Astrocyte (in vitro differentiated cells and primary cell): ENCODE data around the gene ATXN7L3.

ENCODE experiments used
- EZH2 ChIP-seq: IDR thresholded peaks from 2 replicates; pipeline ENCODE4 v1.6.1; 2012; ENCODE audit warnings: mild to moderate bottlenecking, low read length, inconsistent platforms; ENCODE audit not compliant: insufficient read depth
- TF ChIP-seq, protein P1 (sequence below): IDR thresholded peaks from 2 replicates; pipeline ENCODE4 v1.5.1; 2011; ENCODE audit warnings: low read depth, mild to moderate bottlenecking, inconsistent platforms, low read length, moderate library complexity; ENCODE audit not compliant: insufficient read depth

DNA sequence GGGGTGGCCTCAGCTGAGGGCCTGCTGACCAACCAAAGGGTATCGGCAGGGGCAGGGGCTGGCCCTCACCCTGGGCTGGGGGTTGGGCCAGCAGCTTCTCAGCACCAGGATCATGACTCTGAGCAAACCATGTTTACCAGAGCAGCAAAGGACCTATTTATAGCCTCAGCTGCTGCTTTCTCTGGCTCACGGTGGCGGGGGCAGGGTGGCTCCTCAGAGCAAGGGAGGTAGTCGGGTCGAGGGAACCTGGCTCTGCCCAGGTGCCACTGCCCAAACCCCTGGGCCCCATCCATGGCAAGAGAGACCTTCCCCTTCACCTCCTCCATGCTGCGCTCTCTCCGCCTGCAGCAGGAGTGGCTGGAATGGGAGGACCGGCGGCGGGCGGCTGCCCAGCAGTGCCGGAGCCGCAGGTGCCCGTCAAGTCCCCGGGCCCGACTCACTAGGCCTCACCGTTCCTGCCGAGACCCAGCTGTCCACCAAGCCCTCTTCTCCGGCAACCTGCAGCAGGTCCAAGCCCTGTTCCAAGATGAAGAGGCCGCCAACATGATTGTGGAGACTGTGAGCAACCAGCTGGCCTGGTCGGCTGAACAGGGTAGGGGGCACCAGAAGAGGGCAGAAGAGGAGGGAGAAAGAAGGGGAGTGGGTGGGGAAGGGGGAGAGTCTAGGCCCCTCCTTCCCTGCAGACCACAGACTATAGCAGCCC lies 29.0 kb downstream of the ATXN7L3 start, which contains the start of gene ASB16:
- TF ChIP-seq, protein P1, sequence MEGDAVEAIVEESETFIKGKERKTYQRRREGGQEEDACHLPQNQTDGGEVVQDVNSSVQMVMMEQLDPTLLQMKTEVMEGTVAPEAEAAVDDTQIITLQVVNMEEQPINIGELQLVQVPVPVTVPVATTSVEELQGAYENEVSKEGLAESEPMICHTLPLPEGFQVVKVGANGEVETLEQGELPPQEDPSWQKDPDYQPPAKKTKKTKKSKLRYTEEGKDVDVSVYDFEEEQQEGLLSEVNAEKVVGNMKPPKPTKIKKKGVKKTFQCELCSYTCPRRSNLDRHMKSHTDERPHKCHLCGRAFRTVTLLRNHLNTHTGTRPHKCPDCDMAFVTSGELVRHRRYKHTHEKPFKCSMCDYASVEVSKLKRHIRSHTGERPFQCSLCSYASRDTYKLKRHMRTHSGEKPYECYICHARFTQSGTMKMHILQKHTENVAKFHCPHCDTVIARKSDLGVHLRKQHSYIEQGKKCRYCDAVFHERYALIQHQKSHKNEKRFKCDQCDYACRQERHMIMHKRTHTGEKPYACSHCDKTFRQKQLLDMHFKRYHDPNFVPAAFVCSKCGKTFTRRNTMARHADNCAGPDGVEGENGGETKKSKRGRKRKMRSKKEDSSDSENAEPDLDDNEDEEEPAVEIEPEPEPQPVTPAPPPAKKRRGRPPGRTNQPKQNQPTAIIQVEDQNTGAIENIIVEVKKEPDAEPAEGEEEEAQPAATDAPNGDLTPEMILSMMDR, result no peak
- TF ChIP-seq EZH2, result no peak
